NCI-H128 (cell line): ENCODE data around the gene CCT8.
"Not testable (repeated sequence)": the region's sequence is repeated elsewhere in the genome, so short reads cannot be mapped to it uniquely, and the experiment has no call there.

Experiments used
- DNase-seq: peaks from one replicate; lab custom pipeline; 2025; ENCODE audit not compliant: unreplicated experiment; lab: John Stamatoyannopoulos, UW

The CCT8 gene

GRCh38 chr21:29078869-29079767, 5.7 kb upstream of the CCT8 start:
- no peak for DNase-seq

GRCh38 chr21:29077651-29078090, 4.2 kb upstream of the CCT8 start:
- DNase-seq, result no peak

GRCh38 chr21:29076731-29077640, 3.5 kb upstream of the CCT8 start:
- DNase-seq, result not testable (repeated sequence)

- DNase-seq, result no peak
Observed at GRCh38 chr21:29075706-29076466, 2.4 kb upstream of the CCT8 start.

GRCh38 chr21:29074783-29075182, 1.3 kb upstream of the CCT8 start:
- no peak for DNase-seq

GRCh38 chr21:29074007-29074376, 544 bp upstream of the CCT8 start:
- no peak for DNase-seq

- no peak for DNase-seq
Observed at GRCh38 chr21:29072873-29073221, 601 bp downstream of the CCT8 start.

GRCh38 chr21:29064850-29065481, 8.5 kb downstream of the CCT8 start:
- no peak for DNase-seq

- no peak for DNase-seq
Observed at GRCh38 chr21:29056538-29057050, 16.9 kb downstream of the CCT8 start.

- no peak for DNase-seq
Observed at GRCh38 chr21:29056005-29056404, 17.4 kb downstream of the CCT8 start.

- no peak for DNase-seq
Observed at GRCh38 chr21:29055080-29055479, 18.4 kb downstream of the CCT8 start.

- DNase-seq, result no peak
Observed at GRCh38 chr21:29053656-29054055, 19.8 kb downstream of the CCT8 start.

GRCh38 chr21:29053011-29053553, 20.4 kb downstream of the CCT8 start:
- peak; percentile 29 for DNase-seq

- DNase-seq, result no peak
Observed at GRCh38 chr21:29052224-29052623, 21.2 kb downstream of the CCT8 start.

- no peak for DNase-seq
Observed at GRCh38 chr21:29034678-29035077, 38.8 kb downstream of the CCT8 start.

GRCh38 chr21:29033871-29034270, 39.6 kb downstream of the CCT8 start:
- DNase-seq, result no peak

- DNase-seq, result no peak
Observed at GRCh38 chr21:29033301-29033700, 40.1 kb downstream of the CCT8 start.

- no peak for DNase-seq
Observed at GRCh38 chr21:29030909-29031308, 42.5 kb downstream of the CCT8 start.

- DNase-seq, result no peak
Observed at GRCh38 chr21:29029524-29029923, 43.9 kb downstream of the CCT8 start.

GRCh38 chr21:29025328-29025713, 48.1 kb downstream of the CCT8 start:
- no peak for DNase-seq
